Stimulated activated CD4-positive, alpha-beta T cell treated with anti-CD3 and anti-CD28 coated beads, Interleukin-15, amount 100 ng/mL, for 24 hours (primary cell): ENCODE measurements around the gene NUDC.
"Not testable (repeated sequence)": the region's sequence is repeated elsewhere in the genome, so short reads cannot be mapped to it uniquely, and the experiment has no call there.

Experiments used
- DNase-seq: peaks from one replicate; pipeline ENCODE4 v3.0.0-alpha.2; 2020

NUDC gene

DNA sequence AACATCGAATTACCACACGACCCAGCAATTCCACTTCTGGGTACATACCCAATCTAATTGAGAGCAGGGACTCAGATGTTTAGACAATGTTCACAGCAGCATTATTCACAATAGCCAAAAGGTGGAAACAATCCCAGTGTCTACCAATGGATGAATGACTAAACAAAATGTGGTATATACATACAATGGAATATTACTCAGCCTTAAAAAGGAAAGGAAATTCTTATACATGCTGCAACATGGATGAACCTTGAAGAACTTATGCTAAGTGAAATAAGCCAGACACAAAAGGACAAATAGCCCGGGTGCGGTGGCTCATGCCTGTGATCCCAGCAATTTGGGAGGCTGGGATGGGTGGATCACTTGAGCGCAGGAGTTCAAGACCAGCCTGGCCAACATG, 31.8 kb downstream of the NUDC start:
- no peak for DNase-seq

DNA sequence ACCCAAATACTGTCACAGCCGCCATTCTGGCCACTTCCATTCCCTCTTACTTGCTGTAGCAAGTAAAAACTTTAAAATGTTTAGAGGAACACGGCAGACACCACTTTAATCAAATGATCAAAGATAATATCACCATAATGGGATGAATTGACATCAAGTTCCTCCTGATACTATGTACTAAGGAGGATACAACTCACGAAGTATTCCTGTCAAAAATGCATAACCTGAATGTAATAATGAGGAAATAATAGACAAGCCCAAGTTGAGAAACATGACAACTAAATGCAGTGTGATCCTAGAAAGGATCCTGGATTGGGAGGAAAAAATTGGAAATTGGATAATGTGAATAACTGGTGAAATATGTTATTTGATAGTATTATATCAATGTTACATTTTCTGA, 34.8 kb downstream of the NUDC start:
- no peak for DNase-seq

DNA sequence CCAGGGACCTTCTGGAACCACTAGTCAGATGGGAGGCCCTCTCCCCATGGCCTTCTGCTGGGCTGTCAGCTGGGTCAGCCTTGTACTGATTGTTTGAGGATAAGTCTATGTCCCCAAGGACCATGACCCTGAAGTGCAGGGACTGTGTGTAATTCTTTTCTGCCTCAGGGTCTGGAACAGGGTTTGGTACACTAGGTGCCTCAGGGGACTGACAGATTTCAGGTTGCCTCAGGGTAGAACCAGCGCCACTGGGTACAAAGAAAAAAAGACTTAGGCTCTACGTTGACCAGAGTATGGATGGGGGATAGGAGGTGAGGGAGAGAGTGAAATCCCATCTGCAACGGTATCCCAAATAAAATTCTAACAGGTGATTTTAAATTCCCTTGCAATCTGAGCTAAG, 35.8 kb downstream of the NUDC start:
- no peak for DNase-seq

DNA sequence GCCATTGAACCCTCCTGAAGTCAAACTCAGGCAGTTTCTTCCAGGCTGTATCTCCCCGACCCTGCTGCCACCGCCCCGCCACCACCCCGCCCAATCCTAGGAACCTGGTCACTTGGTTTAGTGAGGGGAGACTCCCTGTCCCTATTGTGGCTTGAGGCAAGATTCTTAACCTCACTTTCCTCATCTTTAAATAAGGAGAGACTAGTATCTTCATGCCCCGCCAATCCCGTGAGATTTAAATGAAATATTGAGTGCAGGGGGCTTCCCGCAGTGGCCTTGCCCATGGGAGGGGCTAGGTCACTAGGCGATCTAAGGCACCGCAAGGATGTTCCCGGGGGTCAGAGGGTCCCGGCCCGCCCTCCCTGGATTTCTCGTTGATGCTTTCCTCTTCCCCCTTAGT, 37.7 kb downstream of the NUDC start:
- no peak for DNase-seq

DNA sequence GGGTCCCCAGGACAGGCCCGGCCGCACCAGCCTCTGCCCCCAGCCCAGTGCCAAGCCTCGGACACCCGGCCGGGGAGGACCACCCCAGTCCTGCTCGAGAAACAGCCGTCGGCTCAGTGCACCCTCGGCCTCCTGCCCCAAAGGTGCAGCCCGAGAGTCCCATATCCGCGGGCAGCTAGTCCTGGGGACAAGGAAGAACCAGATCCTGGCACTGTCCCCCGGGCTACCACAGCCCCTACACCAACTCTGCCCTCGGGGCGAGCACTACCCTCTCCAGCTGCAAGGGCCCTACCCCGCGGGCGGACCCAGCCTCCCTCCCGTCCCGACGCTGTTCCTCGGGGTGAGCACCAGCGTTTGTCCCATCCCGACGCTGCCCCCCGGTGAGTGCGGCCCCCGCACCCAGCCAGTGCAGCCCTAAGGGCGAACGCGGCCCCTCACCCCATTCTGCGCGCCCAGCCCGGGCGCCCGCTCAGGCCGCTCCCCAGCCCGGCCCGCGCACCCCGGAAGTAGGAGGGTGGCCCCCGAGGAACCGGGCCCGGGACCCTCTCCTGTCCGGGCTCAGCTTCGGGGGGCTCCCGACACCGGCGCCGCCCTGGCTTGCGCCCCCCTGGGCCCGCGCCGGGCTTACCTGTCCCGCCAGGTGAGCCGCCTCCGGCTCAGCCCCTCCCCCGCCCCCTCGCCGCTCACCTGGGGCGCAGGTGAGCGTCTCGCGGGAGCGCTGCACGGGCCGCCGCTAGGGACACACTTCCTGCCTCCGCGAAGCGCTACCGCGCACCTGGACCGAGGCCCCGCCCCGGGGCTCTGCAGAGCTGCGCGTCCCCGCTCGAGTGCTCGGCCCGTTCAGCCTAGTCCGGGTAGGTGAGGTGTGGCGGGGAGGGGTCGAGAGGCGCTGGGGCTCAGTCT, 38.4 kb downstream of the NUDC start, which contains the start of gene KDF1:
TSS of gene KDF1 (minus strand) at position 747 of the 903 bp plus-strand sequence. CDS start 8,088 bp downstream, outside the sequence.
- peak; percentile 43 for DNase-seq

DNA sequence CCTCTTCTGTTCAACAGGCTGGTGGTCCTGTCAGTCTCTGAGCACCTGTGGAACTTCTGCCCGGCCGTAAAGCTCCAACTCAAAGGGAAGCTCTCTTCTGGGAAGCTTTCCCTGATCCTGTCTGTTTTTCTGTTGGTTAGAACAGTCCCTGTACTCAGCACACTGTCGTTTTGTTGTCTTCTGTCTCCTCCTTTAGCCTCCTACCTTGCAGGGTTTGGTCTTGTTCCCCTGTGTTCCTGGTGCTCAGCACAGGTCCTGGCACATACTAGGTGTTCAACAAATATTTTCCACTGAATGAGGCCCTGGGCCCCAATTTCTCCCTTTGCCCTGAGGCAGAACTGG, 39.1 kb downstream of the NUDC start:
- no peak for DNase-seq

DNA sequence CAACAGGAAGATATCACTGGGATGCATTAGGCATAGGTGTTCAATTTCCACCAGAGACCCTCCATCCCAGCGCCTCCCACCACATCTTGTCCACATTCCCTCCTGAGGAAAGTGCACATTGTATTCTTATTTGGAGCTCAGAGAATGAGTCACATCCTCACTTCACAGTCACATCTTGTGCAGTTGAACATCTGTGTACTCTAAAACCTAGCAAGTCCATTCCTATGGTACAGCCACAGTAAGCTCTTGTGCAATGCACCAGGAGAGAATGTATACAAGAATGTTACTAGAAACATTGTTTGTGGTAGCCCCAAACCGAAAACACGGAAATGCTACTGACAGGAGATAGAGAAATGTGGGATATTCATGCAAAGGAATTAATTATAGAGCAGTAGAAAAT, 40.3 kb downstream of the NUDC start:
- DNase-seq: no peak

DNA sequence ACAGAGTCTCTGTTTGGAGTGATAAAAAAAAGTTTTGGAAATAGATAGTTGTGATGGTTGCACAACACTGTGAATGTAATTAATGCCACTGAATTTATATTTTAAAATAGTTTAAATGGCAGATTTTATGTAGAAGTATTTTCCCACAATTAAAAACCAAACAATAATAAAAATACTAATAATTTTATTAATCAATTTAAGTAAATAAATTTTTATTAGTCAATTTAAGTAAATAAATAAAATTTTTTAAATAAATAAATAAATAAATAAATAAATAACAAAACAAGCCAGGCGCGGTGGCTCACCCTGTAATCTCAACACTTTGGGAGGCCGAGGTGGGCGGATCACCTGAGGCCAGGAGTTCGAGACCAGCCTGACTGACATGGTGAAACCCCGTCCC, 43.7 kb downstream of the NUDC start:
- no peak for DNase-seq

DNA sequence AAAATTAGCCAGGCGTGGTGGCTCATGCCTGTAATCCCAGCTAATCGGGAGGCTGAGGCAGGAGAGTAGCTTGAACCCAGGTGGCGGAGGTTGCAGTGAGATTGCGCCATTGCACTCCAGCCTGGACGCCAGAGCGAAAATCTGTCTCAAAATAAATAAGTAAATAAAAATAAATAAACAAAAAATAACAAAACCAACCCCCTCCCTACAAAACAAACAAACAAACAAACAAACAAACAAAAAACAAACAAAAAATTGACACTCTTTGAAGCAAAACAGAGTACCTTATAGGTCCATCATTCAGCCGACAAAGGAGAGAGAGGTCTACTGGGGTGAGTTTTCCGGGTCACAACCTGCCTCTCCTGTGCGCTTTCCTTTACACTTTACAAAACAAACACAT, 44.1 kb downstream of the NUDC start:
- no peak for DNase-seq

DNA sequence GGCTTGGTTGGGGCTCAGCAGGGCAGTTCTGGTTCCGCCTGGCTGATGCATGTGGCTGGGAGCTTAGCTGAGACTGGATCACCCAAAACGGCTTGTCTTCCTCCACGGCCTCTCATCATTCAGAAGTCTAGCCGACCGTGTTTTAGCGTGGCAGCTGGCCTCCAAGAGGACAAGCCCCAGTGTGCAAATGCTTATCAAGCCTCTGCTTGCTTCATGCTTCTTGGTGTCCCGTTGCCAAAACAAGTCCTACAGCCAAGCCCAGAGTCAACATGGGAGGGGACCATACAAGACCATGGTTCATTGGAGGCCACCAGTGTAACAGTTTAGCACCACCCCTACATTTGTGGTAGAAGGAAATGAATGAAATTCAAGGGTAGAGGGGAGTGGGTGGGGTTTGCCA, 49.3 kb downstream of the NUDC start:
- DNase-seq: no peak

DNA sequence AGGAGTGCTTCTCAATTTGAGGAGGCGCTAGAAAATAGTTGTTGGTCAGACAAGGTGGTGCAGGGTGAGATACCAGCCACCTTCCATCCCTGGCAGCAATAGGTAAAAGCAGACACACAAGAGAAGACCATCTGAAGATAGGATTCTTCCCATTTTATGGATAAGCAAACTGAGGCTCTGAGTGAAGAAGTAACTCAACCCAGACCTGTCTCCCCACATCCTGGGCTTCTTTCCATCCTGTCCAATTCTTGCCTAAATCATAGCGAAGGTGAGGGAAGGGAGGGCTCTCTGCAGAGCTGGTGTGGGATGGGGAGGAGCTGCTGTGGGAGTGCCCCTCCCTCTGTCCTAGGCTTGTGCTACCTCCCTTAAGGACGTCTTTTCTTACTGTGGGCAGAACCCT, 50.0 kb downstream of the NUDC start:
- DNase-seq: no peak

DNA sequence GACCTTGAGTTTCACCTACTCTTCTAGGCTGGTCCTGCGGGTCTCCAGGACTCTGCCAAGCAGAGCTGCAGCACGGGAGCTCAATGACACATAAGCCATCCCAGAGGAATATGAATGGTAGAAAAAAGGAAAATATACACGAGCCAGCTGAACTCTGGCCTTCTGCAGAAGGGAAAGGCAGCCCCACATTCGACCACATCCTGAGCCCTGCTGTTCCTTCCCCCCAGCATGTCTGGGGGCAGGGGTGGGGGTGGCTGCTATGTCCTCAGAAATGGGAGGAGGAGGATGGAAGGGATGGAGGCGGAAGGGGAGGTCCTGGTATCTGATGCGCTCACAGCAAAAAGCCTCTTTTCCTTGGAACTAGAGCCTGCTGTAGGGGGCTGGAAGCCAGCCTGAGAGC, 50.8 kb downstream of the NUDC start:
- no peak for DNase-seq

DNA sequence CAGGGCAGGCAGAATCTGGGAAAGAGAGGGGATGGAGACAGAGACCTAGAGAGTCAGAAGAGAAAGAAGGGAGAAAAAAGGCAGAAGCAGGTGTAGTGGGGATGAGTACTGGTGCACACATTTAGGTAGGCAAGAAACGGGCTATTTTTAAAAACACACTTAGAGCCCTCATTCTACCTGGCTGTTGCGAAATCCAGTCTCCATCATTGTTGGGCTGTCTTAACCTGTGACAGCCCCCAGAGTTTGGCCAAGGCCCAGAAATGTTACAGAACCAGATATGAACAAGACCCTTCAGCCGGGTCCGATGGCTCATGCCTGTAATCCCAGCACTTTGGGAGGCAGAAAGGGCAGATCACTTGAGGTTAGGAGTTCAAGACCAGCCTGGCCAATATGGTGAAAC, 51.3 kb downstream of the NUDC start:
- no peak for DNase-seq

DNA sequence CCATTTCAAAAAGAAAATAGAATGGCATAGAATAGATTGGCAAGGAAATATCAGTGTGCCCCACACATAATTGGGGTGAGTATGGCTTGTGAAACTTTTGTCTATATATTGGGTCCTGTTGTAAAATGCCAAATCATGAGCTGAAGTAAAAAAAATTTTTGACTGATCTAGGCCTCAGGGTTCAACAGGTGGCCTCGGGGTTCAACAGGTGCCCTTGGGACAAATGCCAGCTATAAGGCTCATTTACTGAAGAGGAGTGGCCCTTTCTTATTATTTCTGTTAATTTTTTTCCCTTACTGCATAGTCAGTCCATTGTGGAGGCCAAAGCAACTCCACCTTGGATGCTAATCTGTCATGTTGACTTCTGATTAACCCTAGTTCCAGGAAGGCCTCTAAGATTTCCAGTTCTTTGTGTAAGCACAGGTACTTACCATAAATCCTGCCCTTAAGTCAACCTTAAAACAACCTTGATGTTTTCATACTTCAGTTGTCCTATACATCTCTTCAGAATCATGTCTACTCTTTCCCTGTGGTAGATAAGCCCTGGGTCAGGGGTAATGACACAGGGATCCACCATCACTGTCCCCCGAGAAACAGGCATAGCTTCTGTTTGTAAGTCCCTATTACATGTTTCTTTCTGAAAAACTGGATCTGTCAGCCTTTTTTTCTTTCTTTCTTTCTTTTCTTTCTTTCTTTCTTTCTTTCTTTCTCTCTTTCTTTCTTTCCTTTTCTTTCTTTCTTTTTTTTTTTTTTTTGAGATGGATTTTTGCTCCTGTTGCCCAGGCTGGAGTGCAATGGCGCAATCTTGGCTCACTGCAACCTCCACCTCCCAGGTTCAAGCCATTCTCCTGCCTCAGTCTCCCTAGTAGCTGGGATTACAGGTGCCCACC, 55.3 kb downstream of the NUDC start:
- DNase-seq: no peak

DNA sequence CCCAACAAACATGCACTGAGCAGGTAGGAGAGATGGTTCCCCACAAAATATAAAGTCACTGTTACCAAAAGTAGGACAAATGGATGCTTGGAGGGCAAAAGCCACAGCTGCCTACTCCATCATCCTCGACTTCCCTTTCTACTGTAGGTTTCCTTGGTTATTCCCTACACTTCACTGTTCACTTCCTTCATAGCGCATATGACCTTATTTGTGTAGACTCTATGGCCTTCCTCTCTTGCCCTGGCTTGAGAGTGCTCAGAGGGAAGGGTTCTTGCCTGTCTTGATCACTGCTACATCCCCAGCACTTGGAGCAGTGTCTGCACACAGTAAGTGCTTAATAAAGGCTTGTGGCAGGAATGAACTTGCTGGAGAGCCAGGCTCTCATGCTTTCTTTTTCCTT, 57.4 kb downstream of the NUDC start:
- DNase-seq: no peak

DNA sequence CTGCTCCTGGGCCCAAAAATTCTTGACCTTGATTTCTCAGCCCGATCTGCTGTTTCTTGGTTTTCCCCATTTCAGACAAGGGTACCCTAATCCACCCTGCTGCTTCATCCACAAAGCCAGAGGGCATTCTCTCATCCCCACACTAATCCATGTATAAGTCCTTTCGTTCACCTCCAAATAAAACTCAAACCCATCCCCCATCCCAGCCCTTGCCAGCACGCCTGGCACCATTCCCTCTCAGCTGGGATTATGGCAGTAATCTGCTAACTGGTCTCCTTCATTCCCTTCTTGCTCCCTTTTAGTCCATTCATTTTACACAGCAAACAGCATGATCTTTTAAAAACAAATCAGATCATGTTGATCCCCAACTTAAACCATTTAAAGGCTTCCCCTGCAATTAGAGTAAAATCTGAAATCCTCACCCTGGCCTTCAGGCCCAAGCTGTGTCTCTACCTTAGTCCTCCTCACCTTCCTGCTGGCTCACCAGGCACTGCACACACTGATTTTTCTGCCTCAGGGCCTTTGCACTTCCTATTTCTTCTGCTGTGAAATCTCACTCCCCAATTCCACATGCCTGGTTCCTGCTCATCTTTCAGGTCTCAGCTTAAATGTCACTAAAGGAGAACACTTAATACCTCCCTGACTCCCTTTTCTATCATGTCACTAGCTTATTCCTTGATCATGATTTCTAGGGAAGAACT, 59.8 kb downstream of the NUDC start:
- no peak for DNase-seq

DNA sequence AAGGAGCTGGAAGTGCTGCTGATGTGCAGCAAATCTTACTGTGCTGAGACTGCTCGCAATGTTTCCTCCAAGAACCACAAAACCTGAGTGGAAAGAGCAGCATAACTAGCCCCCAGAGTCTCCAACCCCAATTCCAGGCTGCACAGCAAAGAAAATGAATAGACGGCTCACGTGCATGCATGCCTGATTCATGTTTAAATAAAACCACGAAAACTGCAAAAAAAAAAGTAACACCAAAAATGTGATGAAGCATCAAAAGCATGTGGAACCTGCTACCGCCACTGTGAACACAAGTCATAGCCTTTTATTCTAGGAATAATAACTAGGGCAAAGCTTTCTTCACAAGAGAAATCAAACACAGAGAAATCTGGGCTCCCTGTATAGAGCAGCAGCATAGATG, 62.3 kb downstream of the NUDC start:
- no peak for DNase-seq

DNA sequence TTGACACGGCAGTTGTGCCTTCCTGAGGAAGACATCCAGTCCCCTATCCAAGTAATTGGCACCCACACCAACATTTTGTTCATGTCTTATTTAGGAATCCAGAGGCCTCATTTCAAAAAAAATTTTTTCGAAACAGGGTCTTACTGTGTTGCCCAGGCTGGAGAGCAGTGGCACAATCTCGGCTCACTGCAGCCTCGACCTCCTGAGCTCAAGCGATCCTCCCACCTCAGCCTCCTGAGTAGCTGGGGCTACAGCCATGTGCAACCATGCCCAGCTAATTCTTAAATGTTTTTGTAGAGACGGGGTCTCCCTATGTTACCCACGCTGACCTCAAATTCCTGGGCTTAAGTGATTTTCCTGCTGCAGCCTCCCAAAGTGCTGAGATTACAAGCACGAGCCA, 62.7 kb downstream of the NUDC start:
- no peak for DNase-seq

DNA sequence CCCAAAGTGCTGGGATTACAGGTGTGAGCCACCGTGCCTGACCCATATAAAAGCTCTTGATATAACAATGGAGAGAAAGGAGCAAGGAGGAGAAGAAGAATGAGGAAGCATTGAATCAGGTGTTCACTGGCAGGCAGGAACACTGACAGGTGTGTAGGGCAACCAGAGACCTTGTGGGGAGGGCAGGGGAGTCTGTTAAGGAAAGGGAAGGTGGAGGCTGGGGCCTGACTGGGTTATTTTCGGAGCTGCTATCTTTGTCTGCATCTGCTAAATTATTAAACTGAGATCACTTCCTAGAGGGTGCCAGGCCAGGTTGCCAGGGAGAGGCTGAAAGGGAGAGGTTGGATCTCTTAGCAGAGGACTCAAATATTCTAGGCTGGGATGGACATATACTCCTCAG, 65.1 kb downstream of the NUDC start:
- no peak for DNase-seq

DNA sequence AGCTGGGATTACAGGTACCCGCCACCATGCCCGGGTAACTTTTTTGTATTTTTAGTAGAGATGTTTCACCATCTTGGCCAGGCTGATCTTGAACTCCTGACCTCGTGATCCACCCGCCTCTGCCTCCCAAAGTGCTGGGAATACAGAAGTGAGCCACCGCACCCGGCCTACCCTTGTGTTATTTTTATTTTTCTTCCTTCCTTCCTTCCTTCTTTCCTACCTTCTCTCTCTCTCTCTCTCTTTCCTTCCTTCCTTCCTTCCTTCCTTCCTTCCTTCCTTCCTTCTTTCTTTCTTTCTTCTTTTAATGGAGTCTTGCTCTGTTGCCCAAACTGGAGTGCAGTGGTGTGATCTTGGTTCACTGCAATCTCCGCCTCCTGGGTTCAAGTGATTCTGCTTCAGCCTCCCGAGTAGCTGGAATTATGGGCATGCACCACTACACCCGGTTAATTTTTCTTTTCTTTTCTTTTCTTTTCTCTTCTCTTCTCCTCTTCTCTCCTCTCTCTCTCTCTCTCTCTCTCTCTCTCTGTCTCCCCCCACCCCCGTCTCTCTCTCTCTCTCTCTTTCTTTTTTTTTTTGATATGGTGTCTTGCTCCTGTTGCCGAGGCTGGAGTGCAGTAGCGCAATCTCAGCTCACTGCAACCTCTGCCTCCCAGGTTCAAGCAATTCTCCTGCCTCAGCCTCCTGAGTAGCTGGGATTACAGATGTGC, 68.0 kb downstream of the NUDC start:
- DNase-seq: not testable (repeated sequence)

DNA sequence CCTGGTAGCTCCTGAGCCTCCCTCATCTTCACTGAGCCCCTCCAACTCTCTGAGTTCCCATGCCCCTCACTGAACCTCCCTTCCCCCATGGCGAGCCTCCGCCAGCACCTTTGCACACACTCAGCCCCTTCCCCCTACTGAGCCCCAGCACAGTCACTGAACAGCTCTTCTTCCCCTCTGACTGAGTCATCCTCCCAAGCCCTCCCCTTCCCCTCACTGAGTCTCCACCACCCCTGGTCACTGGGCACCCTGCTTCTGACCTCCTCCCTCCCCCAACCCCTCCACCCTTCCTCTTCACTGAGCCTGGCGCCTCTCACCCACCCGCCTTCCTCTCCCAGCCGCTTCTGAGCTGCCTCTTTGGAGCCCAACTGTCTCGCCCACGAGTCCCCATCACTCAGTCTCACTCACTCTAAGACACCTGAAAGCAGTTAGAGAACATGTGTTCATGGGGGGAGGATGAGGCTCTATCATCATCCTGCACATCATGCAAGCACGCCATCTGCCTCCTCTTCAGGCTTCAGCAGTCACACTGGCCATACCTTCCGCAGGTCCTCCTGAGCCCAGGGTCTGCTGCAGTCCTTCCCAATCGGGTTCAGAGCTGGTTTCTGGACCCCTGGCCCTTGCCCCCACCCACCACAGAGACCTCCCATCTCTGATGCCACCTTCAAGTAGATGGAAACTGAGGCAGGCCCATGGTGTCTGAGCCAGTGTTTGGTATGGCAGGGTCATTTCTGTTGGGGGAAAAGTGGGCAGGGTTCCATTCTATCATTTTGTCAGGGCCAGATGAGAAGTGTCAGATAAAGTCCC, 70.0 kb downstream of the NUDC start:
- DNase-seq: peak; percentile 20
